HG02610 (cell line): ENCODE measurements around the gene FERMT2.

ENCODE experiments used
- ATAC-seq: cut with Tn5 transposase; IDR thresholded peaks from one replicate; pipeline ENCODE4 v1.9.1; 2021; ENCODE audit warnings: mild to moderate bottlenecking, moderate library complexity; ENCODE audit not compliant: unreplicated experiment

Gene FERMT2, protein sequence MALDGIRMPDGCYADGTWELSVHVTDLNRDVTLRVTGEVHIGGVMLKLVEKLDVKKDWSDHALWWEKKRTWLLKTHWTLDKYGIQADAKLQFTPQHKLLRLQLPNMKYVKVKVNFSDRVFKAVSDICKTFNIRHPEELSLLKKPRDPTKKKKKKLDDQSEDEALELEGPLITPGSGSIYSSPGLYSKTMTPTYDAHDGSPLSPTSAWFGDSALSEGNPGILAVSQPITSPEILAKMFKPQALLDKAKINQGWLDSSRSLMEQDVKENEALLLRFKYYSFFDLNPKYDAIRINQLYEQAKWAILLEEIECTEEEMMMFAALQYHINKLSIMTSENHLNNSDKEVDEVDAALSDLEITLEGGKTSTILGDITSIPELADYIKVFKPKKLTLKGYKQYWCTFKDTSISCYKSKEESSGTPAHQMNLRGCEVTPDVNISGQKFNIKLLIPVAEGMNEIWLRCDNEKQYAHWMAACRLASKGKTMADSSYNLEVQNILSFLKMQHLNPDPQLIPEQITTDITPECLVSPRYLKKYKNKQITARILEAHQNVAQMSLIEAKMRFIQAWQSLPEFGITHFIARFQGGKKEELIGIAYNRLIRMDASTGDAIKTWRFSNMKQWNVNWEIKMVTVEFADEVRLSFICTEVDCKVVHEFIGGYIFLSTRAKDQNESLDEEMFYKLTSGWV

DNA sequence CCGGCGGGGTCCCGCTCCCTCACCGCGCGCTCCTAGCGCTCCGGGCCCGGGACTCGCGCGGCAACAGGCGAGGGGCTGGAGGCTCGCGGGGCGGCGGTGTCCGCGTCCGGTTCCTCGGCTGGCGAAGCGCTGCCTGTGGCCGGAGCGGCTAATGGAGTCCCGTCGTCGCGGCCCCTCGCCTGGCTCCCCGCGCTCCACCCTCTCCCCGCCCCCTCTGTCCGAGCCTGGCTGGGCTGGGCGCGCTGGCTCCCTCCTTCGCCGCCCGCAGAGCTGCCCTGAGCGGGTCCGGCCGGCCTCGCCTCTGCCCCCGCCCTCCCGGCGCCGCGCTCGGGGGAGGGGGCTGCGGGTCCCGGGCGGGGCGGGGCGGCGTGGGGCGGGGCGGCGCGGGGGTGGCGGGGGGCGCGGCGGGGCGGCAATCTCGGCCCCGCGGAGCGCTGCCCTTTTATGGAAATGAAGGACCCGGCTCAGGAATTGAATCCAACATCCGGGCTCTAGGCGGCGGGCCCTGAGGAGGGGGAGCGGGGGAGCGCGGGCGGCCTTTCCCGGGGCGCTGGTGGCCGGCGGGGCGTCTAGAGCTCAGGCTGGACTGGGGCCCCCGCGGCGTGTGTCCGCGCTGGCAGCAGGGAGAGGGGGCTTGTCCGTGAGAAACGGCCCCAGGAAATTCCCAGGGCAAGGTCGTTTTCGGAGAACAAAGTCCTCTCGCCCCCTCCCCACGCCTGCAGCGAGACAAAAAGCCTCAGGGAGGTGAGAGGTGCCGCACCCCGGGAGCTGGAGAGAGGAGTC lies at the start of gene FERMT2:
Gene FERMT2 (minus strand): TSS at position 153 of the 783 bp plus-strand sequence. CDS start 482 bp downstream, outside the sequence.
- ATAC-seq = no peak

DNA sequence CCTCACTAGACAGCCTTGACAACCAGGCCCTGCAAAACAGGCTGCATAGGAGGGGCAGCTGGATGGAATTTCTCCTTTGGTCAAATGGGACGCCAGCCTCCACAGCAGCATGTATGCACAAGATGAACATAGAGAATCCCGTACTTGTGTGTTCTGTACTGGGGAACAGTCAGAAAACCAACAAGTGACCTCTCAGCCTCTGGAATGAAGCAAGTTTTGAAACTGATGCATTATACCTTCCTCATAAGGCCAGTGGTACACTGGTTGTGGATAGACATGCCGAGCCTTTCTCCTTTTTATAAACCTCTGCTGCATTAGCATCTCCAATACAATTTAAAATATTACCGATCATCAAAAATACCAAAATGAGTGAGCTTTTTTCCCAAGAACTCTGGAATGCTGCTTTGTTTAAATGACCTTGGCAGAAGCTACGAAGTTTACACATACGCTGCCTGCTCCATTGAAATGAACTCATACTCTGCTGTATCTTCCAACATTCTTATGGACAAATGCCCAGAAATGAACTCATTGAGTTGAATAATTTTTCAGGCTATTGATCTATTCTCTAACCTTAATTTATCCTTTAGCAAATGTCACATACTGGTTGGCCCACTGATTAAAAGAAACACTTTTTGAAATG lies 47.6 kb upstream of the FERMT2 start:
- ATAC-seq = no peak

DNA sequence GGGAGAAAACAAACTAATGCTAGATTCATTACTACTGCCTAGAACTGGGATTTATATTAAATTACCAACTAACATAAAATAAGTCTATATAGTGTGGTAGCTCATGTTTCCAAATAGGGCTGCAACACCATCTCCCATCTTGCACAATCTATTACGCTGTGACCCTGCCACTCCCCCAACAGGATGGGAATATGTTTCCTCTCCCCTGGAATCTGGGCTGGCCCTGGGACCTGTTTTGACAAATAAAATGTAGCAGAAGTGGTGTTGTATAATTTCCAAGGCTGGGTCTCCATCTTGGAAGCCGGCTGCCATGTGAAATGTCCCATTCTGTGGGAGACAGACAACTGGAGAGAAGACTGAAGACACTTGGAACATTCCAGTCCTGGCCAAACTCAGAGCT lies 45.6 kb upstream of the FERMT2 start:
- no peak for ATAC-seq

DNA sequence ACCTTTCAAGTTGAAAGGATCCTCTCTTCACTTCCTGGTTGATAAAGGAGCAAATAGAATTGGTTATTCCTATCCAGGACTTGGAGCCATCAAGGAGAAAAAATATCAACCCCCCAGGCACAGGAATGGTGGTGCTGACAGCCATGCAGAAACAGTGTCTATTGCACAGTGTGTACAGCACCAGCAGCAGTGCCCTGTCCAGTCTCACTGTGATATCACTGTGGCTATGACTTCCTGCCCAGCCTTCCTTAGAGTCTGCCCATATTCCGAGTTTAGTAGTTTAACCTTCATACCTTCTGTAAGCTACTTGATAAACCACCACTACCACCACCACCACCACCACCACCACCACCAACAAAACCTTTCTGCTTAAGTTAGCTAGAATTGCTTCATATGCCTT lies 45.1 kb upstream of the FERMT2 start:
- ATAC-seq = no peak

DNA sequence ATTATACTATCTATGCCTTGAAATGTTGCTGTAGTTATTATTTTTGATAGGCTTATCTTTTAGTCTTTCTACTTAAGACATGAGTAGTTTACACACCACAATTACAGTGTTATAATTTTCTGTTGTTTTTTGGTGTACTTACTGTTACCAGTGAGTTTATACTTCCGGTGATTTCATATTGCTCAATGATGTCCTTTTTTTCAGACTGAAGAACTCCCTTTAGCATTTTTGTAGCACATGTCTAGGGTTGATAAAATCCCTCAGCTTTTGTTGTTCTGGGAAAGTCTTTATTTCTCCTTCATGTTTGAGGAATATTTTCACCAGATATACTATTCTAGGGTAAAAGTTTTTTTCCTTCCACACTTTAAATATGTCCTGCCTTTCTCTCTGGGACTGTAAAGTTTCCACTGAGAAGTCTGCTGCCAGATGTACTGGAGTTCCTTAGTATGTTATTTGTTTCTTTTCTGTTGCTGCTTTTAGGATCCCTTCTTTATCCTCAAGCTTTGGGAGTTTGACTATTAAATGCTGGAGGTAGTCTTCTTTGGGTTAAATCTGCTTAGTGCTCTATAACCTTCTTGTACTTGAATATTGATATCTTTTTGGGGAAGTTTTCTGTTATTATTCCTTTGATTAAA lies 41.5 kb upstream of the FERMT2 start:
- ATAC-seq = no peak

DNA sequence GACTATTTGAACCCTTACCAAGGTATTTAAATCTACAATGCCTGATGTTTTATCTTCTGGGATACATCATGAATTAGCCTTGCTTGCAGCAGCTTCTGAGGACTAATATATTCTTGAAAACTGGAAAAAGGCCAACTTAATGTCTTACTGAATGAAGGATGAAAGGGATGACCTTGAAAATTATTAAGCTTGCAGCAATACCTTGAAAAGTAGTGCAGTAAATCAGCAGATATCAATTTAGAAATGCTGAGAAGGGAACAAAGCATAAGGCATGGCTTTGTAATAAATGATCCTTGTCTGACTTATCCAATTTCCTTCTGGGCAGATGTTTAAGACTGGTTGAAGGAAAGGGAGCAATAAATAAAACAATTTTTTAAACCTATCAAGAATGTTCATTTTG lies 37.3 kb upstream of the FERMT2 start:
- no peak for ATAC-seq

DNA sequence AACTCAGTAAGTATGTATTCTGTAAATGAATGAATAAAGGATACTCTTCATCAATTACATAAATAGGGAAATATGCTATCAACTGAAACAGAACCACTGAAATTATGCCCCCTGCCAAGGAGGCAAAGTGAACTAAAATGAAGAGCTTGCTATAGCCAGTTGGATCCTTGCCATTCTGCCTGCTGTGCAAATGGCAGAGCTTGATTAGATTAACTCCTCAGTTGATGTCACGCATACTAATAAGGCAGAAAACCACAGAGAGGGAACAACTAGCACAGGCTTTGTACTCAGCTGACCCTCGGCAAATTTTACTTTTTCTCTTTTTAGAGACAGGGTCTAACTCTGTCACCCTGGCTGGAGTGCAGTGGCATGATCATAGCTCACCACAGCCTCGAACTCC lies 36.7 kb upstream of the FERMT2 start:
- ATAC-seq = no peak

DNA sequence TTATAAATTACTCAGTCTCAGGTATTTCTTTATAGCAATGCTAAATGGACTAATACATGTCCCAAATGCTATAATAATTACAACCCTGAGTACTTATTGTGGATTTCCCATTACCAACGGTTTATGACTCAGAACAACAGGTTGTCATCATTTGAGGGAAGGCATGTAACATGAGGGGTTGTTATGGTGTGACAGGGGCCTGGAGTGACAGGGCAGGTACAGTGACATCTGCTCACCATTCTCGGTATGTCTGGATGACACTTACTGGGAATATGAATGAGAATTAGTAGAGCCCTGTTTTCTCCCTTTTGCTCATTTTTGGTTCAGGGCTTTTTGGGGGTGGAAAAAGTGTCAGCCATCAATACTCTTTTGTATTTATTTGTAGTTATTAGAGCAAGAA lies 36.2 kb upstream of the FERMT2 start:
- no peak for ATAC-seq

DNA sequence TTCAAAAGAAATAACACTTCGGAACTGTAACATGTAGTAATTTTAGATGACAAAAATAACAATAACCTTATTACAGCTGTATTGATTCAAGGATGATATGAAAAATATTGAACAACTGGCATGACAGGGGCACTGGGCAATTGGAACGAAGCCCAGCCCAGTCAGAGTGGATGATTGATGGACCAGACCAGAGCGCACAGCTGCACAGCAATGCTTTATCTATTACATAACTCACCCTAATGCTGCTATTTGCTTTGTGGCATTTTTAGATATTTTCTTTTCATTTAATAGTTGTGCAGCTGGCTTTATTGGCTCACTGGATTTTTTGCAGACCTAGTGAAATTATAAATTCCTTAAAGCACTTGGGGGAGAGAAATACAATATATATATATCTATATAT lies 26.9 kb upstream of the FERMT2 start:
- no peak for ATAC-seq

DNA sequence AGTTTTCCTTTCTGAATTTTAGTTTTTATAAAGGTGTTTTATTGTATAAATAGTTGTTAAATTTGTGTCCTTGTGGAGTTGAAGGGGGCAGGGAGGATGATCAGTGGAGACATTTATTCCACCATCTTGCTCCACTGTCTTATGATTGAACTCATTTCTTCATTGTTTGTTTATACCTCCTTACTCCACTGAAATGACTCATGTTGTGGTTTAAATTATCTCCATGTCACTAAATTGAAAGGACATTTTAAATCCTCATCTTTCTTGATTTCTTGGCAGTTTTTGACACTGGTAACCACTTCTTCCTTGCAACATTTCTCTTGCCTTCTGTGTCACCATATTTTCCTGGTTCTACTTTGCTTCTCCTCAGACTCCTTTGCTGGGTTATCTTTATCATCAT lies 23.6 kb upstream of the FERMT2 start:
- no peak for ATAC-seq

DNA sequence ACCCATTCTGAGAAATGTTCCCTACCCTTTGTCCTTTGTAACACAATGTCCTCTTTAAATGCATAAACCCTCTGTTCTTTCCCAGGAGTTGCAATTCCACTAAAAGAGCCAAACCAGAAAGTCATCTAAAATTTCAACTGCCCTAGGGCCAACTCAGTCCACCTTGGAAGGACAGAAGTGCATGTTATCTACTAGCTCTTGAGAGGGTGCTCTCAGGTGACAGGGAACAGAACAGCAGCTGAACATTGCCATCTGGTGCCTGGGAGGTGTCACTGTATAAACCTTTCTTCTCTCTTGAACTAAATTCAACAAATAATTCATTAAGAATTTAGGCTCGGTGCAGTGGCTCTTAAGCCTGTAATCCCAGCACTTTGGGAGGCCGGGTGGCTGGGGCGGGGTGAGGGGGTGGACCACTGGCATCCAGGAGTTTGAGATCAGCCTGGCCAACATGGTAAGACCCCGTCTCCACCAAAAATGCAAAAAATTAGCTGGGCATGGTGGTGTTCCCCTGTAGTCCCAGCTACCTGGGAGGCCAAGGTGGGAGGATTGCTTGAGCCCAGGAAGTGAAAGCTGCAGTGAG lies 10.3 kb upstream of the FERMT2 start:
- no peak for ATAC-seq

DNA sequence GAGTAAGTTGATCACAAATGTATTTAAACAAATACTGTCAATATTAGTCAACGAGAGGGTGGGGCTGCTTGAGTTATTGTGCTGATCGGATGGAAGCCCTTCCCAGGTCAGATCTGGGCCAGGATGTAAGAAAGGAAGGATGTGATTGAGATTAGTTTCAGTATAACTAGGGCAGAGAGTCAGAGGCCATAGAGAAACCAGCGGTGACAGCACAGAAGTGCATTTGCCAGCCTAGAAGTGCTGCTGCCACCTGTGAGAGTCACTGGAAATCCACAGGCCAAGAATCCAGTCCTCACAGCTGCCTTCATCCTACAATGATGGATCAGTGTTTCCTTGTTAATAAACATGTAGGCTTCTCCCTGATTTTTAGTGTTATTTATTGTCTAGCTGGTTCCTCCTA lies 9.8 kb upstream of the FERMT2 start:
- ATAC-seq = no peak

DNA sequence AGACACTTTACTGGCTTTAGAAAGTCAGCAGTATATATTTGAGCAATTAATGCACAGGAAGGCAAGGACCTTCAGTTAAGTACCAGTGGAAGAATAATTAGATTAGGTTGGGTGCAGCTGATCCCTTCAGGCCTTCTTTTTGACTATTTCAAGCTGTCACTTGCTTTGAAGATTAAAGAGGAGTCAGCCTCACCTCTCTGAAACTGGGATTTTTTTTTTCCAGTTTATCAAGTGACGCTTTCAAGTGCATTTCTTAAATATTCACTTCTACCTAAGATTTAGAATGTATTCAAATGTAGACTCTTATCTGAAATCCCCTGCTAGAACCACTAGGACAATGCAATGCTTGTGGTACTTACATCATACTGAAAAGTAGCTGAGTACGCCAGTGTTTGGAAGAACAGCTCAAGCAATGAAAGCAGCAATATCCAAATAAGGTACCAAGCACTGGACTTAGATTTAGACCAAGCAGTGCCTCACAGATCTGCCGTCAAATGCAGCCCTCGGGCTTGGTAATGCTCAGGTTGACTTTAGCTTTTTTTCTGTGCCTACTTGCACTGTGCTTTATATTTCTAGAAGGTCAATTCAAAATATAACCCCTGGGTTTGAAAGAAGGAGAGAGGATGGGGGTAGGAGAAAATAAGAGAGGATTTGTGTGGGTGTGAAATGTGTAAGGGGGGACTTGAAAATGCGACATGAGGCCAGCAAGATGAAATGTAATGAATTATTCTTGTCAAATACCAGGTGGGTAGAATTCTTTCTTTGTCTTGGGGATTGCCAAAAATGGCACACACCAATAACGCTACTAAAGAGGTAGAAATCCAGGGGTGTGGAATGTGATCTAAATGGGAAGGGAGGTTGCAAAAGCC lies 3.7 kb upstream of the FERMT2 start:
- no peak for ATAC-seq

DNA sequence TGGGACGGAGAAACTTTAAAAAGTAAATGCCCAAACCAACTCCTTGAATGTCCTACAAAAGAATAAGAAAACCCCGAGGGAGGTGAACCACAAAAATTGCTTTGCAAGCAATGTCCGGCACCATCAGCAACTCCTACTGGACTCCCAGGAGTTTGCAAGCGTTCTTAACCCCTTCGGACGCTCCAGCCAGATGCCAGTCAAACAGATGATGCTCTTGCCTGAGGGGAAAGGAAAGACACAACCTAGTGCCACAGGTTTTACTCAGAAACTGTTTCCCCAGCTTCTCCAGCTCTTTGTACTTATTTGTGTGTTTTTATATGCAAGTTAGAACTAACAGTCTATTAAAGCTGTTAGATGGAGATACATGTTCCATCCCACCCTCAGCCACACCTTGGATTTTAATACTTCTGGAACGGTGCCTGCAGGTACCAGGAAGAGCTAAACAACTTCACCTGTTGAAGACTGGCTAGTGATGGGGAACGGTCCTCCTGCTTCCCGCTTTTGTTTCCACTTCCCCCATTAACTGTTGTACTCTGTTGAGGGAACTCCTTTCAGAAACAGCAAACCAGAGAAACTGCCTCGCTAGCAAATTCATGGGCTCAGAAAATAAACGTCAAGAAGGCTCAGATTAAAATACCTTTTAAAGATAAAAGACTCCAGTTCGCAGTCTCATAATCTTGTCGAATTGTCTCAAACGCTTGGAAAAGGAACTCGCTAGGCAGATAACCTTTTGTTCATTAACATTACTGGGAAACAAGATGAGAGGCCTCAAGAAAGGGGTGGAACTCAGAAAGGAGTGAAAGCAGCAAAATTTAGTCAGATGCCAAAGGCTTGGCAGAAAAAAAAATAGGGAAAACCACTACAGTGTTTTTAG lies 1.1 kb upstream of the FERMT2 start:
- ATAC-seq = no peak

DNA sequence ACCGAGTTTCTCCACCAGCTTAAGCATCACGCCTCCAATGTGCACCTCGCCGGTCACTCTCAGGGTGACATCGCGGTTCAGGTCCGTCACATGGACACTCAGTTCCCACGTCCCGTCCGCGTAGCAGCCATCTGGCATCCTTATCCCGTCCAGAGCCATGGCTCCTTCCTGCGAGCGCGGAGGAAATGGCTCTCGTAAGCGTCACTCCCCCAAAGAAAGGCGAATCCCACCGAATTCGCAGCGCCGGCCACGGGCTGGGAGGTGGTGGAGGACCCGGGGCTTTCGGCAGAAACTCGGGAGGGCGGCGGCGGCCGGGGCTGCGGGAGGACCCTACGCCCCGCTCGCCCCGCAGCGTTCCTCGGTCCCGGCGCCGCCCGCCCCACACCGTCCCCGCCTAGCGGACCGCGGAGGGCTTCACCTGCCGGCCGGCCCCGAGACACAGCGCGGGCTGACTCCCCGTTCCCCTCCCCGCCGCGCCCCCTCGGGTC lies 396 bp downstream of the FERMT2 start:
- ATAC-seq = no peak

DNA sequence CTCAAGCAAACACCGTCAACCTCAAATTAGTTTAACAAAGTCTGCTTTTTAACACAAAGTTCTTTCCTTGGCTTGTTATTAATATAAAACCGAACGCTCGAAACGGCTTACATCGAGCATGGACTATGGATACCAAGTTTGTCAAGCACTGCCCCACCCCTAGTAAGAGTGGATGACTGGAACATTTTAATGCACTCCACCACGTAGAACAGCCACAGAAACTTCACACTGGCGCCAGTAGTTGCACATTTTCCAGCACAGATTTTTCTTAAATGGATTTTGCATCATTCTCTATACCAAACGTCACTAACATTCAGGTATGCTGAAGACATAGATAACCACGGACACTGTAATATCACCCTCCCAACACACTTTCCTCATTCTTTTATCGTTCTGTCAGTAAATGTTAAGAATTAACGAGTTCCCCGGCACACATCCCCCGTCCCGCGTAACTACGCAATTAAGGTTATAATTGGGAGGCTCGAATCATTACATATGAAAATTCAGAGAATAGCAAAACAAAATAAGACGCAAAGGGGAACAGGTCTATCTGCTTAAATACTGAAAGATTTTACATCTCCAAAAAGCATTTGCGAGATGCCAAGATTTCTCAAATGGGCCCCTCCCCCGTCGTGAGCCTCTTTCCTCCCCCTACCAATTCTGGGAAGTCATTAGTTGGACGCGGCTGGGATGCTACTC lies 990 bp downstream of the FERMT2 start:
- no peak for ATAC-seq

DNA sequence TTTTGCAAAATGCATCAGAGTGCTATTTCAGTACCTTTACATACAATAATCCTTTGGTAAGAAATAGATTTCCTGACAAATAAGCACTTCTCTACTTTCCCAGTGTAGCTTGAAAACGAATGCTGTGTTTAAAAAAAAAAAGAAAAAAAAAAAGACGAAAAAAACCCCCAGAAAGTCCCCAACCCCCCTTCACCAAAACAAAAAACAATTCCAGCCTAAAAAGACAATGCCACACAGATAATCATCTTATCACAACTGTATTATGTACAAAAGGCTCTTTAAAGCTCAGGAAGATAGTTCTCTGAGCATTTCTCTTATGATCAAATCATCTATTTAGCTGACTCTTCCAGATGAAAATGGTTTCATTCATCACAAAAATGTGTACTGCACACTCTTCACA lies 1.6 kb downstream of the FERMT2 start:
- no peak for ATAC-seq

DNA sequence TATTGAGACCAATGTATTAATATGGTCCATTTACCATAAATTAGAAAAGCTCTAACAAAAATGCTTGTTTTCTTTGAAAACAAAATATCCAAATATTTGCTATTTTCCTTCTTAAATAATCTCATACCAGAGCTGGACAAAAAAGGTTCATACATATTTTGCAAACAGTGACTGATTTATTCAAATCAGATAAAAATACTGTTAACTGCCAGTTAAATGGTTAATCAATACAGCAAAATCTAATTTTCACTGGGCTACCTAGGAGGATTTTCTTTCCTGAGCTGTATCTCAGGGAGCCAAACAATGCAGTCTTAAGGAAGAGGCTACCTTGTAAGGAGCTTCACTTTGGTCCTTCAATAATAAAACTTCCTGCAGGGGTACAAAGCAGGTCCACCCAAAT lies 2.0 kb downstream of the FERMT2 start:
- ATAC-seq = no peak
